Adrenal gland (tissue), 5 donors: Measurements from ENCODE around the gene RASGRF2.

Experiments
- CTCF ChIP-seq, 6 experiments: fragments of 450-650 bp in 4 of 6; fragments of 200-600 bp in 2 of 6; sonication (generic) in 1 of 6; IDR thresholded peaks; 1 replicate in 5 of 6; 2 replicates in 1 of 6; pipeline versions ENCODE4 v1.5.1 to v1.8.0; 2016 to 2021; ENCODE audit warnings: antibody characterized with exemption in 6 of 6, mild to moderate bottlenecking in 2 of 6, moderate library complexity in 1 of 6
- POLR2A ChIP-seq, 2 donors: fragments of 450-650 bp; IDR thresholded peaks; one replicate each; pipeline ENCODE4 v1.6.1; 2017; ENCODE audit warnings: antibody characterized with exemption in 2 of 2, mild to moderate bottlenecking in 2 of 2, moderate library complexity in 1 of 2
- donor health status: DM: no; HTN: no; CAD: no.

GRCh38 chr5:80959768-80960442 is at the start of gene RASGRF2:
- TF ChIP-seq POLR2A (IDR thresholded peaks at IDR 0.05) (no peak), CTCF (IDR thresholded peaks at IDR 0.05) (no peak)
